Measurements from ENCODE around the gene NLGN1. TPM values are rescaled to one million over a fixed set of nuclear protein-coding genes. Genes with fewer than 3 reads are reported as not detected.
"Not testable (repeated sequence)": the region's sequence is repeated elsewhere in the genome, so short reads cannot be mapped to it uniquely, and the experiment has no call there.

NLGN1 gene
- total RNA-seq, 1 donor from 2014 or later, result not detected

- Mint-ChIP-seq H3K9me3 (ENCODE audit: low read depth) (no peaks in the 10 kb centered on the region), H3K27ac (ENCODE audit: unreplicated experiment) (no peak overlapping the region), H3K36me3 (ENCODE audit: low read depth) (no peaks in the 10 kb centered on the region), H3K27me3 (ENCODE audit: low read depth) (peaks cover 22% of the 10 kb centered on the region), H3K4me3 (ENCODE audit: unreplicated experiment) (no peak overlapping the region), H3K4me1 (ENCODE audit: low read depth) (peaks cover 21% of the 10 kb centered on the region)
- TF ChIP-seq CTCF (IDR thresholded peaks at IDR 0.05), result no peak
- no peak for DNase-seq (ENCODE audit: low spot score)
These were observed 191.0 kb downstream of the NLGN1 start for GRCh38 chr3:173588556-173588955.

GRCh38 chr3:173589116-173589515, 191.6 kb downstream of the NLGN1 start:
- no peak for DNase-seq (ENCODE audit: low spot score)
- Mint-ChIP-seq H3K9me3 (ENCODE audit: low read depth) (no peaks in the 10 kb centered on the region), H3K27me3 (ENCODE audit: low read depth) (peaks cover 18% of the 10 kb centered on the region), H3K4me1 (ENCODE audit: low read depth) (peaks cover 17% of the 10 kb centered on the region), H3K27ac (ENCODE audit: unreplicated experiment) (no peak overlapping the region), H3K4me3 (ENCODE audit: unreplicated experiment) (no peak overlapping the region), H3K36me3 (ENCODE audit: low read depth) (no peaks in the 10 kb centered on the region)
- no peak for TF ChIP-seq CTCF (IDR thresholded peaks at IDR 0.05)

- DNase-seq (ENCODE audit: low spot score), result no peak
- no peak for TF ChIP-seq CTCF (IDR thresholded peaks at IDR 0.05)
These were observed 193.9 kb downstream of the NLGN1 start for GRCh38 chr3:173591401-173591800.

GRCh38 chr3:173594881-173595280, 197.3 kb downstream of the NLGN1 start:
- H3K27me3 Mint-ChIP-seq (ENCODE audit: low read depth); H3K36me3 Mint-ChIP-seq (ENCODE audit: low read depth); H3K4me1 Mint-ChIP-seq (ENCODE audit: low read depth); H3K4me3 Mint-ChIP-seq (ENCODE audit: unreplicated experiment); H3K27ac Mint-ChIP-seq (ENCODE audit: unreplicated experiment); H3K9me3 Mint-ChIP-seq (ENCODE audit: low read depth); DNase-seq (ENCODE audit: low spot score): not testable (repeated sequence)

More at GRCh38 chr3:173591401-173591800, 193.9 kb downstream of the NLGN1 start:
- Mint-ChIP-seq H3K27me3 (ENCODE audit: low read depth) (peaks cover 7% of the 10 kb centered on the region), H3K4me1 (ENCODE audit: low read depth) (no peaks in the 10 kb centered on the region), H3K9me3 (ENCODE audit: low read depth) (no peaks in the 10 kb centered on the region), H3K27ac (ENCODE audit: unreplicated experiment) (no peak overlapping the region), H3K36me3 (ENCODE audit: low read depth) (no peaks in the 10 kb centered on the region), H3K4me3 (ENCODE audit: unreplicated experiment) (no peak overlapping the region)

- no peak overlapping the region for H3K4me3 Mint-ChIP-seq (ENCODE audit: unreplicated experiment)
- no peak for DNase-seq (ENCODE audit: low spot score)
- no peaks in the 10 kb centered on the region for H3K9me3 Mint-ChIP-seq (ENCODE audit: low read depth)
- H3K27ac Mint-ChIP-seq (ENCODE audit: unreplicated experiment), result no peak overlapping the region
- no peak for TF ChIP-seq CTCF (IDR thresholded peaks at IDR 0.05)
- H3K4me1 Mint-ChIP-seq (ENCODE audit: low read depth), result peaks cover 3% of the 10 kb centered on the region
- no peaks in the 10 kb centered on the region for H3K36me3 Mint-ChIP-seq (ENCODE audit: low read depth)
- peaks cover 6% of the 10 kb centered on the region for H3K27me3 Mint-ChIP-seq (ENCODE audit: low read depth)
These were observed 202.1 kb downstream of the NLGN1 start for GRCh38 chr3:173599673-173600072.

- no peaks in the 10 kb centered on the region for H3K36me3 Mint-ChIP-seq (ENCODE audit: low read depth)
- no peak for TF ChIP-seq CTCF (IDR thresholded peaks at IDR 0.05)
- peaks cover 4% of the 10 kb centered on the region for H3K9me3 Mint-ChIP-seq (ENCODE audit: low read depth)
- no peak overlapping the region for H3K4me3 Mint-ChIP-seq (ENCODE audit: unreplicated experiment)
- H3K4me1 Mint-ChIP-seq (ENCODE audit: low read depth), result no peaks in the 10 kb centered on the region
- H3K27me3 Mint-ChIP-seq (ENCODE audit: low read depth), result peaks cover 4% of the 10 kb centered on the region
- no peak for DNase-seq (ENCODE audit: low spot score)
- no peak overlapping the region for H3K27ac Mint-ChIP-seq (ENCODE audit: unreplicated experiment)
These were observed 217.0 kb downstream of the NLGN1 start for GRCh38 chr3:173614522-173614921.
